Posterior cingulate gyrus (tissue), 11 donors: Measurements from ENCODE around the gene KXD1.
"Not testable (repeated sequence)": the region's sequence is repeated elsewhere in the genome, so short reads cannot be mapped to it uniquely, and the experiment has no call there.

ENCODE experiments used
- DNase-seq, 10 donors: peaks; one replicate each; pipeline versions ENCODE4 v3.0.0 to v3.0.0-alpha.2; 2020 to 2021; ENCODE audit warnings: mixed read lengths in 3 of 10
- intact Hi-C: fragments of 100-400 bp; cut with DNase I; formaldehyde crosslinking; loops from one replicate; pipeline ENCODE4 v1.15.1; 2023

Gene KXD1

GRCh38 chr19:18594824-18595373 is 37.2 kb downstream of the KXD1 start:
- peak in 1 of 10 donors; percentile 45 for DNase-seq
- intact Hi-C loops: loop anchor here (1.0 to 5.0 kb wide), 2 partner anchors 77 to 252 kb away; no protein-coding TSS in a partner anchor

GRCh38 chr19:18595475-18595874 is 37.8 kb downstream of the KXD1 start:
- intact Hi-C loops: loop anchor here (5.0 kb wide), 1 partner anchor 77 kb away; no protein-coding TSS in a partner anchor

DNA sequence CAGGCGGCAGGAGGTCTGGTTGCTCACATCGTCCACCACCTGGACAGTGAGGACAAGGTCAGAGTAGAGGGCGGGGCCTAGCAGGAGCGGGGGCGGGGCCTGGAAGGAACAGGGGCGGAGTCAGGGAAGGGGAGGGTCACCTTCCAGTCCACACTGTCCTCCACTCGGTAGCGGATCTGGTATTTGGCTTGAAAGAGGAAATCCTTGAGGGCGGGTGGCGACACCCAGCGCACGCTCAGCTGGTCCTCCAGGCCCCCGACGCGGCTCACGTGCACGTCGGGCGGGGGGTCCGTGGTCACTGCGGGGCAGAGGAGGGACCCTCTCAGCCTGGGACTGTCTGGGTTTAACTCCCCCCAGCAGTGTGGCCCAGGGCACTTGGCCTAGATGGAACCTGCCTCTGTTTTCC is 39.1 kb downstream of the KXD1 start:
- no peak for DNase-seq
- intact Hi-C loops: loop anchor here (5.0 kb wide), 1 partner anchor 76 kb away; no protein-coding TSS in a partner anchor

More at GRCh38 chr19:18595475-18595874, 37.8 kb downstream of the KXD1 start:
- DNase-seq: no peak

DNA sequence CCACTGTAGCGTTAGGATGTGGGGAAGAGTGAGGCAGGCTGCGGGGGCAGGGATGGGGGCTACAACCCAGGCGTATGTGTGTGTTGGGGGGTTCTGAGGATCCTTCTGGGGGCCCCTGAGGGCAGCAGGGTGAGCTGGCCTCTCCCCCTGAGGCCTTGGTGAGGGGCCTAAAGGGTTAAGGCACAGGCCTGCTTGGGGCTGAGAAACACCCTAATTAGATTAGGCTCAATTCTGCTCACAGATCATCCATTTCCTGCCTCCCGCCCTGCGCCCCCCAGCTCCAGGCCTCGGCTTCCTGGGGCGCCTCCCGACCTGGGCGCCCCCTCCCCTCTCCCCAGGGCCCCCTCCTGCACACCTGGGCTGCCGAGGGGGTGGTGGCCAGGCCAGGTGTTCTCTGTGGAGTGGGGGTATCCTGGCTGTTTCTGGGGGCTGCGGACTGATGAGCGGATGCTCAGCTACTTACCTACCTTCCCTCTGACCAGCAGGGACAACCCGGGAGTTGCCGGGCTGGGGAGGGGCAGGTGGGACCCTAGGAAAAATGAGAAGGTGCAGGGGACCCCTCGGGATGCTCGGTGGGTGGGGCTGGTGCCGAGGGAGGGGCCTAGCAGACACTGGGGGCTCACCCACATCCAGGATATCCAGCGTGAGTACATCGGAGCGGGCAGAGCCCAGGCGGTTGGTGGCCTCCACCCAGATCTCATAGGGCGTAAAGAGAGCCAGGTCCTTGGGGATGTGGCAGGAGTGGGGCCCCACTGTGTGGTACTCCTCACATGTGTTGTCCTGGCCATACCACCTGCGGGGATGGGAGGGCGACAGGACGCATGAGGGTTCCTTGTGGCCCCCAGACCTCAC is 40.4 kb downstream of the KXD1 start:
- intact Hi-C loops: loop anchor here (5.0 kb wide), 1 partner anchor 74 kb away; no protein-coding TSS in a partner anchor
- no peak for DNase-seq

- intact Hi-C loops: loop anchor here (5.0 kb wide), 1 partner anchor 73 kb away; no protein-coding TSS in a partner anchor
- DNase-seq: peak in 2 of 10 donors; percentile 33 to 51
Observed at GRCh38 chr19:18599485-18599884, 41.8 kb downstream of the KXD1 start.

GRCh38 chr19:18600692-18601397 is 43.2 kb downstream of the KXD1 start:
- intact Hi-C loops: not testable (repeated sequence)
- DNase-seq: peak in 2 of 10 donors; percentile 26 to 66

DNA sequence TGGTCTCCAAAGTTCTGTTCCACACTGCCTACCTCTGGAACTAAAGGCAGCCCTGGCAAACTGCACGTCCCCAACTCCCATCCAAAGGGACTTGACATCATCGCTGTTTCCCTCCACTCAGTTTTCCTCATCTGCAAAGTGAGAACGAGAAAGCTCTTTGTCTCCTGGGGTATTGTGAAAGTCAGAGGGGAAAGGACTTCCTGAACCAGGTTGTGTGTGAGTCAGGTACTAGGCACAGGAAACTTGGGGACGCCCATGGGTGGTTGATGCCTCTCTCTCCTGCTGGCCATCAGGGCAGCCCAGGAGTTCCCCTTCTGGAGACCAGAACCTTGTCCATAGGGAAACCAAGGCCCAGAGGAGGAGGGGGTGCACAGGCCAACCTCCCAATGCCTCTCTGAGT is 44.2 kb downstream of the KXD1 start:
- DNase-seq: peak in 2 of 10 donors; percentile 26 to 32

DNA sequence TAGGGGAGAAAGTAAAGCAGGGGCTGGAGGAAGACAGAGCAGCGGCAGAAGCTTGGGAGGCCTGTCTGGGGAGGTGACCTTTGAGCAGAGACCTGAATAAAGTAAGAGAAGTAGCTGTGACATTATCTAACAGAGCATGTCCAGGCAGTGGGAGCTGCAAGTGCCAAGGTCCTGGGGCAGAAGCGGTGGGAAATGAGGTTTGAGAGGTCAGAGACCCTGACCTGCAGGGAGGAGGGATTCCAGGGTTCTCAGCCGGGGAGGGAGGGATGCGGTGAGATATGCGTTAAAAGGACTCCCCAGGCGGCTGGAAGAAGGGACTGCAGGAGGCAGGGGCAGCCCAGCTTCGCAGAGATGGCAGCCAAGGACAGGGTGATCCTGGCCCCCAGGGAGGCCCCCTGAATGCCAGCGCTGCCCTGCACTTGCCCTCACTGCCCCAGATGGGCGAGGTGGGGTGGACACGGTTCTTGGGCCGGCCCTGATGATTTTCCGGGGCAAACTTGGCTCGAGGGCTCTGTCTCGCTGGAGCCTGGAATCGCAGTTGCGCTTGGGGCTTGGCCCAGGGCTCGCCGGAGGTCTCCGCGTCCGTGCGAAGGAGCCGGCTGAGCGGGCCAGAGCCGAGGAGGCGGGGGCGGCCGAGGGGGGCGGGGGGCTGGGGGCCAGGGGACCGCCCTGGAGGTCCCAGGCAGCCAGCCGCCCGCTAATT is 45.7 kb downstream of the KXD1 start:
- intact Hi-C loops: no loop called here
- peak in 2 of 10 donors; percentile 64 to 67 for DNase-seq

More for the DNA sequence above, 44.2 kb downstream of the KXD1 start:
- intact Hi-C loops: no loop called here

- peak in 2 of 10 donors; percentile 52 to 67 for DNase-seq
- intact Hi-C loops: no loop called here
Observed at GRCh38 chr19:18603958-18604819, 46.5 kb downstream of the KXD1 start.

- intact Hi-C loops: no loop called here
- DNase-seq: peak in 1 of 10 donors; percentile 59
Observed at GRCh38 chr19:18604820-18605159, 47.1 kb downstream of the KXD1 start.

GRCh38 chr19:18605196-18605545 is 47.5 kb downstream of the KXD1 start:
- DNase-seq: no peak
- intact Hi-C loops: no loop called here

DNA sequence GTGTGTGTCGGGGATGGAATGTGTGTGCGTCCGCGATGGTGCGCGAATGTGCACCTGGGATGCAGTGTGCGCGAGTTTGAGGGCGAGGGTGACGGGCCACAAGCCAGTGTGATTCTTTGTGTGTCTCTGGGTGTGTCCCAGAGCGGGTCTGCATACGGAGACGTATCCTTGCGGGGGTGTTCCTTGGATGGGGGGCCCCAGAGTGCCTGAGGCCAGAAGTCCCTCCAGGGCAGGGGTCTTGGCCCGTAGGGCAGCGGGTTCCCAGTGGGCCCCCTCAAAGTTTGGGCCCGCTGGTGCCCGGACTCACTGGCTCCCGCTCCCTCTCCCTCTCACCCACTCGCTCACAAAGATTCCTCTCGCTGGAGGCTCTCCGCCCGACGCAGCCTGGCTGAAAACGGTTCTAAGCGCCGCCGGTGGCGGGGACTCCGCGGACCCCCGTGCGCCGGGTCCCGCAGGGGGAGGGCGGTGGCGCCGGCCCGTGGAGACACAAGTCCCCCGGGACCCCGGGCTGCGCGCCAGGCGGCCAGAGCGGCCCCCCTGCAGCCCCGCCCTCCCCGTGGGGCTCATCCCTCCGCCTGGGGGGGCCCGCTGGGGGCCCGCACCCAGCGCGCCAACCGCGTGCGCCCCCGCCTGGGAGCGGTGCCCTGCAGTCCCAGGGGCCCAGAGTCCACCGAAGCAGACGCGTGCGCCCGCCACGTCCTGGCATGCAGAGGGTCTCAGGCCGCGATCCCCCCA is 48.0 kb downstream of the KXD1 start:
- peak in 1 of 10 donors; percentile 67 for DNase-seq

DNA sequence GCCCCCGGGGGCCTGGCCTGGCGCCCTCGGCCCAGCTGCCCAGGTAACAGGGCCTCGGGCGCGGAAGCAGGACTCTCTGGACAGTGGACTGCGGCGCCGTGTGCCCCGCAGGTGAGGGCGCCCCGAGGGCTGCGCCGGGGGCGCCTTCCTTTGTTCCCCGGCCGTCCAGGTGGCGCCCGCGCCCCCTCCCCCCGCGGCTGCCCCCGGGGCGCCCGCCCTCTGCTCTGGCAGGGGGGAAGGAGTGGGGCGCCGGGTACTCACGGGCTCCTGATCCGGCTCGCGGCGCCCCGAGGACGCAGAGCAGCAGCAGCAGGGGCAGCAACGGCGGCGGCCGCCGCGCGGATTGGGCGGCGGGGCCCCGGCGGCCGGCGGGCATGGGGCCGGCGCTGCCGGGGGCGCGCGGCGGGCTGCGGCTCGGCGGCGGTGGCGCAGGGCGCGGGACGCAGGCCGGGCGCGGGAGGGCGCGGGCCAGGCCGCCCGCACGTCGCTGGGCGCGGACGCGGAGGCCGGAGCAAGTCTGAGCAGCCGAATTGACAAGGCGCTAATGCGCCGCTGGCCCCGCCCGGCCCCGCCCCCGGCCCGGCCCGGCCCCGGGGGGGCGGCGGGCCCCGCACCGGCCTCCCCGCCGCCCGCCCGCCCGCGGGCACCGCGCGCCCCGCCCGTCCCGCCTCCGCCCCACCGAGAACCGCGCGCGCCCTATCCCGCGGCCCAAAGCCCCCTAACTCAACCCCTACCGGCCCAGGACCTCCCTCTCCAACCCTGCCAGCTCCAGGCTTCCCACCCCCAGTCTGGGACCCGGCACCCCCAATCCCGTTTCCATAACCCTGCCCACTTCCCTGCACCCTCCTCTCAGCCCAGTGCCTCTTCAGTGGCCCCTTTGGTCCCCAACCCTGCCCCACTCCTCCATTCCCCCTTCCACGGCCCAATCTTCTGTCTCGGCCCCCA is 48.9 kb downstream of the KXD1 start, which contains the start of gene CRLF1:
Gene CRLF1 (minus strand): TSS at position 519 of the 945 bp plus-strand sequence. CDS start 143 bp downstream, at position 376.
- intact Hi-C loops: no loop called here
- DNase-seq: peak in 1 of 10 donors; percentile 42

More for the DNA sequence above, 48.0 kb downstream of the KXD1 start:
- intact Hi-C loops: no loop called here

GRCh38 chr19:18607226-18608101 is 49.8 kb downstream of the KXD1 start:
- intact Hi-C loops: no loop called here

DNA sequence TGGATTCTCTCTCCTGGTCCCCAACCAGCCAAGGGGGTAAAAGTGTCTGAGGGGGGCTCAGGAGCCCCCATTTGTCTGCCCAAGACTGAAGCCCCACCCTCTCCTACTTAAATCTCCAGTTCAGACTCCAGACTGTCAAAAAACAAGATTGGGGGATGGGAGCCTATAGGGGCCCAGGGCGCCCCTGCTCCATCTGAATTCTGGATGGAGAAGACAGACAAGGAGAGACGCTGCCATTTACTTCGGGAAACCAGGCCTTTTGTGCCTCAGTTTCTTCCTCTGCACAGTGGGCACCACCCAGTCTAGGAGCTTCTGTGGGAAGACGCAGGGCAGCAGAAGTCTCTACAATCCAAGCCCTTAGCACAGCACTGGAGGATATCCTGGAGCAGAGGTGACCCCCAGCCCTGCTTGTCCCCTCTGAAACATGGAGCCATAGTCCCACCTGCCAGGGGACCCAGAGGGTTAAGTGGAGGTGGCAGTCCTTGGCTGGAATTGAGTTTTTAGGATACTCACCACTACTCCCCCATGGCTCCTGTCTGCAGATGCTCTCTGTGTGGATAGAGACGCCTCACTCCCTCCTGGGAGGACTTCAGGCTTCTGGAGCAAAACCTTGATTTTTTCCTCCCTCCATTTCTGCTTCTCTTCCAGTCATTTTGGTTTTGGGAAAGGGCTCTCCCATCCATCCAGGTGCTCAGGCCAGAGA is 50.6 kb downstream of the KXD1 start:
- intact Hi-C loops: no loop called here
- no peak for DNase-seq

More at GRCh38 chr19:18607226-18608101, 49.8 kb downstream of the KXD1 start:
- peak in 1 of 10 donors; percentile 72 for DNase-seq
